ENCODE measurements around the gene CEP85L.

DNA sequence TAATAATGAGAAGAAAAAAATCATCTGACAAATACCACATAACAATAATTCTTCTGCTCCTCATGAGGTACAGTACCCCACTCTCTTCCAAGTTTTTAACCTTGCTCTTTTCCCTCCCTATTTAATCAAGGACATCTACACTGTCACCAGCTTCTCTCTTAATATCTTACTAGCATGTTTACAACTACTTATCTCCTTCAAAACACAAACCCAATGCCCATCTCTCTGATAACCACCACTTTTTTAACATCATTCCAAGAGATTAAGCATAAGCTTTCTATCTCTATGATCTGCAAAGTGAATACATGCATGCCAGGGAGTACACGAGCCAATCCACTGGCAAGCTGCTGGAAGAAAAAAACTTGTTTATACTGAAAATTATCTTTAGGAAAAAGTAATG lies 10.3 kb downstream of the CEP85L start:
- TF ChIP-seq, protein P1, sequence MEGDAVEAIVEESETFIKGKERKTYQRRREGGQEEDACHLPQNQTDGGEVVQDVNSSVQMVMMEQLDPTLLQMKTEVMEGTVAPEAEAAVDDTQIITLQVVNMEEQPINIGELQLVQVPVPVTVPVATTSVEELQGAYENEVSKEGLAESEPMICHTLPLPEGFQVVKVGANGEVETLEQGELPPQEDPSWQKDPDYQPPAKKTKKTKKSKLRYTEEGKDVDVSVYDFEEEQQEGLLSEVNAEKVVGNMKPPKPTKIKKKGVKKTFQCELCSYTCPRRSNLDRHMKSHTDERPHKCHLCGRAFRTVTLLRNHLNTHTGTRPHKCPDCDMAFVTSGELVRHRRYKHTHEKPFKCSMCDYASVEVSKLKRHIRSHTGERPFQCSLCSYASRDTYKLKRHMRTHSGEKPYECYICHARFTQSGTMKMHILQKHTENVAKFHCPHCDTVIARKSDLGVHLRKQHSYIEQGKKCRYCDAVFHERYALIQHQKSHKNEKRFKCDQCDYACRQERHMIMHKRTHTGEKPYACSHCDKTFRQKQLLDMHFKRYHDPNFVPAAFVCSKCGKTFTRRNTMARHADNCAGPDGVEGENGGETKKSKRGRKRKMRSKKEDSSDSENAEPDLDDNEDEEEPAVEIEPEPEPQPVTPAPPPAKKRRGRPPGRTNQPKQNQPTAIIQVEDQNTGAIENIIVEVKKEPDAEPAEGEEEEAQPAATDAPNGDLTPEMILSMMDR (conservative IDR thresholded peaks at IDR 0.05; ENCODE audit: low read length): no peak
- TF ChIP-seq EZH2phosphoT487 (IDR thresholded peaks at IDR 0.05; ENCODE audit: borderline replicate concordance, low read depth, low read length): no peak

Data from OCI-LY7 (cell line).